IMR-90 (cell line): Measurements from ENCODE around the gene NPFF. TPM values are rescaled to one million over a fixed set of nuclear protein-coding genes. Genes with fewer than 3 reads are reported as not detected.

Experiments used
- ATAC-seq: fragments of 200-7000 bp; cut with Tn5 transposase; 2 replicates; pipeline ENCODE4 v1.9.1; 2020; ENCODE audit warnings: low read depth, mild to moderate bottlenecking, moderate library complexity
- BruUV-seq: library from RNA; stranded (reverse); fragments of 400-500 nt; replicated peaks from 2 replicates; lab custom pipeline; 2021; lab: Mats Ljungman, UMichigan
- CTCF ChIA-PET: fragments of 300-600 bp; formaldehyde crosslinking; extraction: SDS; loops from one replicate; lab custom pipeline; 2021; ENCODE audit warnings: antibody characterized with exemption; lab: Yijun Ruan, JAX
- POLR2A ChIA-PET: fragments of 300-600 bp; sonication (Branson Sonifier 250); formaldehyde crosslinking; loops from one replicate; lab custom pipeline; 2022; ENCODE audit warnings: antibody characterized with exemption; ENCODE audit not compliant: unreplicated experiment; lab: Charles Lee
- DNase-seq: peaks from one replicate; pipeline ENCODE4 v3.0.0; 2013
- H2AFZ ChIP-seq: replicated peaks from 2 replicates; pipeline ENCODE3; 2013; ENCODE audit warnings: low read length, mild to moderate bottlenecking; ENCODE audit not compliant: poor library complexity
- H2AK5ac ChIP-seq: 2 replicates; pipeline ENCODE4 v1.6.1; 2013; ENCODE audit warnings: low read depth, low read length, inconsistent platforms
- H2AK9ac ChIP-seq: replicated peaks from 2 replicates; pipeline ENCODE3; 2013; ENCODE audit warnings: mild to moderate bottlenecking, low read depth, low read length, moderate library complexity; ENCODE audit not compliant: poor library complexity
- H2BK120ac ChIP-seq: 2 replicates; pipeline ENCODE4 v1.6.1; 2013; ENCODE audit warnings: low read depth, low read length, inconsistent platforms
- H2BK15ac ChIP-seq: 3 replicates; pipeline ENCODE4 v1.6.1; 2013; ENCODE audit warnings: low read depth, low read length, inconsistent platforms
- H2BK20ac ChIP-seq: 2 replicates; pipeline ENCODE4 v1.6.1; 2013; ENCODE audit warnings: low read depth, mild to moderate bottlenecking, inconsistent platforms, low read length, moderate library complexity
- H2BK5ac ChIP-seq: 2 replicates; pipeline ENCODE4 v1.6.1; 2013; ENCODE audit warnings: mild to moderate bottlenecking, low read depth, low read length, inconsistent platforms; ENCODE audit not compliant: poor library complexity, severe bottlenecking
- H3K14ac ChIP-seq: replicated peaks from 2 replicates; pipeline ENCODE4 v1.6.1; 2013; ENCODE audit warnings: low read depth, low read length, inconsistent platforms
- H3K18ac ChIP-seq: 2 replicates; pipeline ENCODE4 v1.6.1; 2013; ENCODE audit warnings: low read depth, low read length, control low read depth
- H3K23ac ChIP-seq: 2 replicates; pipeline ENCODE4 v1.6.1; 2013; ENCODE audit warnings: low read depth, low read length, inconsistent platforms
- H3K27ac ChIP-seq: 2 replicates; pipeline ENCODE4 v1.5.1; 2013; ENCODE audit warnings: mild to moderate bottlenecking, control low read depth, low read length; ENCODE audit not compliant: insufficient read depth
- H3K27me3 ChIP-seq: 2 replicates; pipeline ENCODE4 v1.6.1; 2013; ENCODE audit warnings: low read length; ENCODE audit not compliant: control insufficient read depth, insufficient read depth
- H3K36me3 ChIP-seq: 2 replicates; pipeline ENCODE4 v1.6.1; 2013; ENCODE audit warnings: low read length, mixed read lengths; ENCODE audit not compliant: control insufficient read depth, insufficient read depth
- H3K4ac ChIP-seq: 2 replicates; pipeline ENCODE4 v1.6.1; 2013; ENCODE audit warnings: low read depth, low read length, inconsistent platforms
- H3K4me1 ChIP-seq: 2 replicates; pipeline ENCODE4 v1.6.1; 2013; ENCODE audit warnings: low read length, mixed read lengths; ENCODE audit not compliant: control insufficient read depth, insufficient read depth
- H3K4me2 ChIP-seq: 2 replicates; pipeline ENCODE4 v1.6.1; 2013; ENCODE audit warnings: low read depth, mild to moderate bottlenecking, control low read depth, low read length, moderate library complexity
- H3K4me3 ChIP-seq: 2 replicates; pipeline ENCODE4 v1.5.1; 2013; ENCODE audit warnings: low read depth, mild to moderate bottlenecking, control low read depth, low read length, moderate library complexity; ENCODE audit not compliant: insufficient read depth
- H3K56ac ChIP-seq: 2 replicates; pipeline ENCODE4 v1.6.1; 2013; ENCODE audit warnings: low read length, inconsistent platforms; ENCODE audit not compliant: insufficient read depth; ENCODE audit errors: extremely low read depth
- H3K79me1 ChIP-seq, 2 experiments: 2 replicates each; pipeline ENCODE4 v1.6.1; 2013; ENCODE audit warnings: low read length in 2 of 2, inconsistent platforms in 1 of 2, low read depth in 1 of 2
- H3K9ac ChIP-seq: 2 replicates; pipeline ENCODE4 v1.6.1; 2013; ENCODE audit warnings: low read depth, low read length, control low read depth
- H3K9me1 ChIP-seq: 2 replicates; pipeline ENCODE4 v1.6.1; 2013; ENCODE audit warnings: low read length, inconsistent platforms; ENCODE audit not compliant: insufficient read depth
- H3K9me3 ChIP-seq: 2 replicates; pipeline ENCODE4 v1.6.1; 2013; ENCODE audit warnings: low read length; ENCODE audit not compliant: control insufficient read depth, insufficient read depth
- H4K20me1 ChIP-seq: 2 replicates; pipeline ENCODE4 v1.6.1; 2013; ENCODE audit warnings: low read length, inconsistent platforms; ENCODE audit not compliant: insufficient read depth
- H4K5ac ChIP-seq: 2 replicates; pipeline ENCODE4 v1.6.1; 2013; ENCODE audit warnings: mild to moderate bottlenecking, low read depth, low read length, control low read depth
- H4K8ac ChIP-seq, 2 experiments: 2 replicates each; pipeline ENCODE4 v1.6.1; 2013; ENCODE audit warnings: low read depth in 2 of 2, low read length in 2 of 2, control low read depth in 1 of 2, inconsistent platforms in 1 of 2
- H4K91ac ChIP-seq: 2 replicates; pipeline ENCODE4 v1.6.1; 2013; ENCODE audit warnings: low read depth, low read length, inconsistent platforms; ENCODE audit not compliant: insufficient read depth
- CEBPB ChIP-seq: IDR thresholded peaks from 2 replicates; pipeline ENCODE4 v1.6.1; 2012; ENCODE audit warnings: low read depth, low read length, improper control_type of control experiment
- CTCF ChIP-seq: conservative IDR thresholded peaks from 2 replicates; pipeline ENCODE4 v1.5.1; 2012; ENCODE audit warnings: mild to moderate bottlenecking, low read depth, low read length, improper control_type of control experiment
- FOS ChIP-seq: fragments of 150-350 bp; IDR thresholded peaks from 2 replicates; pipeline ENCODE4 v1.6.1; 2016; ENCODE audit warnings: low read depth, low read length
- RAD21 ChIP-seq: IDR thresholded peaks from 2 replicates; pipeline ENCODE4 v1.6.1; 2012; ENCODE audit warnings: low read length, improper control_type of control experiment
- SMC3 ChIP-seq: fragments of 150-350 bp; IDR thresholded peaks from 2 replicates; pipeline ENCODE4 v1.6.1; 2016; ENCODE audit warnings: low read depth, mild to moderate bottlenecking, antibody characterized with exemption, low read length, moderate library complexity
- WGBS, 2 experiments: methylation state at CpG; one replicate each; pipeline versions ENCODE4 v1.1.5 to v1.1.7; 2013; ENCODE audit warnings: missing lambda C conversion rate in 2 of 2; ENCODE audit not compliant: insufficient read length in 1 of 2; ENCODE audit errors: extremely low coverage in 2 of 2; 5-methylcytosine and 5-hydroxymethylcytosine counted together
- dilution Hi-C: fragments of 300-500 bp; cut with HindIII; formaldehyde crosslinking; loops from one replicate; pipeline ENCODE4 v1.14.3; 2018; ENCODE audit warnings: low sequenced_read_pairs; ENCODE audit not compliant: unreplicated experiment
- in situ Hi-C: fragments of 300-500 bp; cut with MboI; formaldehyde crosslinking; loops from 3 replicates; pipeline ENCODE4 v1.14.3; 2019; ENCODE audit warnings: low sequenced_read_pairs, inconsistent platforms, mixed read lengths
- intact Hi-C: fragments of 100-400 bp; cut with micrococcal nuclease; formaldehyde crosslinking; loops from 2 replicates; pipeline ENCODE4 v1.10.0; 2022
- polyA plus RNA-seq, 3 experiments: library from polyadenylated mRNA; depleted of rRNA; stranded (reverse); fragments of >200 nt; gene quantifications; 2 replicates each; pipeline ENCODE4 v1.2.3, GENCODE V29; 2012; ENCODE audit warnings: low replicate concordance in 1 of 3
- total RNA-seq: library from RNA; depleted of rRNA; stranded (reverse); fragments of >200 nt; gene quantifications from 2 replicates; pipeline ENCODE4 v1.2.3, GENCODE V29; 2012

The NPFF gene
- total and polyA plus RNA-seq, 2 of the 4 experiments (the other 2 are of a cell fraction), result not detected

- Histone ChIP-seq H3K4me3 (no peak overlapping the region), H2BK20ac (no peak overlapping the region), H3K4ac (no peak overlapping the region), H4K91ac (no peak overlapping the region), H4K5ac (no peak overlapping the region), H3K14ac (no peak overlapping the region; the same call in 1 of the 2 replicates), H3K9ac (no peak overlapping the region), H3K56ac (no peak overlapping the region), H2AFZ (no peak overlapping the region), H2BK15ac (no peak overlapping the region), H3K4me1 (no peaks in the 10 kb centered on the region), H4K20me1 (no peaks in the 10 kb centered on the region), H3K36me3 (peaks cover 13% of the 10 kb centered on the region), H3K23ac (no peak overlapping the region), H4K8ac (peak overlapping the region in 1 of 2 experiments; percentile 46; a peak in 1 of 4 replicates), H2BK120ac (no peak overlapping the region), H3K18ac (no peak overlapping the region), H3K9me1 (no peaks in the 10 kb centered on the region), H2BK5ac (no peak overlapping the region), H3K4me2 (no peak overlapping the region), H3K79me1 (peaks cover 0 to 11% of the 10 kb centered on the region in 2 experiments; a peak in 3 of 4 replicates), H2AK5ac (no peak overlapping the region), H2AK9ac (no peak overlapping the region), H3K27me3 (no peaks in the 10 kb centered on the region), H3K9me3 (no peaks in the 10 kb centered on the region), H3K27ac (no peak overlapping the region)
- ChIA-PET CTCF (interaction anchor here (0.8 to 2.0 kb wide), 12 partner anchors 8 to 157 kb away, joined by 3 to 10 read pairs (median 3); partner anchors contain the start of gene ATP5MC2), POLR2A (no interaction called here)
- WGBS, 2 experiments, result no CpG with 5 or more reads among the region's 5 CpGs
- in situ Hi-C loops, result loop anchor here (5.0 to 10.0 kb wide), 2 partner anchors 134 to 201 kb away; partner anchors contain the start of gene ATP5MC2
- peak; percentile 73 for DNase-seq
- dilution Hi-C loops, result no loop called here
- TF ChIP-seq CEBPB (no peak), FOS (no peak), SMC3 (peak; percentile 91), RAD21 (peak; percentile 76), CTCF (peak; percentile 96)
- intact Hi-C loops, result loop anchor here (1.0 kb wide), 3 partner anchors 83 to 203 kb away; partner anchors contain the start of genes ATF7 and ATP5MC2
- no TSS peak for BruUV-seq
- peak; percentile 96 for ATAC-seq
Observed at GRCh38 chr12:53543539-53543938, 36.3 kb upstream of the NPFF start.
